H1 (cell line): Measurements from ENCODE around the gene ZBTB43. TPM values are rescaled to one million over a fixed set of nuclear protein-coding genes. Genes with fewer than 3 reads are reported as not detected.

Source experiments
- CTCF ChIA-PET: fragments of 300-600 bp; sonication (Branson Sonifier 250); formaldehyde crosslinking; loops from one replicate; lab custom pipeline; 2021; ENCODE audit not compliant: partially characterized antibody; lab: Charles Lee
- POLR2A ChIA-PET: fragments of 300-600 bp; sonication (Branson Sonifier 250); formaldehyde crosslinking; loops from one replicate; lab custom pipeline; 2021; ENCODE audit warnings: inconsistent platforms; ENCODE audit not compliant: partially characterized antibody; lab: Charles Lee
- DNase-seq, 2 experiments: peaks; one replicate each; pipeline versions ENCODE4 v3.0.0 to v3.0.0-alpha.2; 2010 to 2022; ENCODE audit warnings: low spot score in 2 of 2, low read depth in 1 of 2, mixed read lengths in 1 of 2
- FAIRE-seq: peaks from 2 replicates; lab custom pipeline; 2011; peaks lifted over from hg19 to GRCh38; lab: Jason Lieb, UNC
- H2AFZ ChIP-seq: 2 replicates; pipeline ENCODE4 v1.8.1; 2012; ENCODE audit warnings: low read length, inconsistent platforms
- H2AK5ac ChIP-seq: 2 replicates; pipeline ENCODE4 v1.6.1; 2013; ENCODE audit warnings: low read depth, low read length
- H2BK120ac ChIP-seq: replicated peaks from 2 replicates; pipeline ENCODE3; 2013; ENCODE audit warnings: low read depth, low read length, inconsistent platforms
- H2BK12ac ChIP-seq: 2 replicates; pipeline ENCODE4 v1.6.1; 2013; ENCODE audit warnings: low read depth, low read length
- H2BK15ac ChIP-seq: 2 replicates; pipeline ENCODE4 v1.6.1; 2013; ENCODE audit warnings: low read length
- H2BK20ac ChIP-seq: 2 replicates; pipeline ENCODE4 v1.6.1; 2013; ENCODE audit warnings: low read length
- H2BK5ac ChIP-seq: 2 replicates; pipeline ENCODE4 v1.6.1; 2013; ENCODE audit warnings: low read depth, low read length
- H3K14ac ChIP-seq: 2 replicates; pipeline ENCODE4 v1.6.1; 2013; ENCODE audit warnings: inconsistent platforms; ENCODE audit not compliant: insufficient read length
- H3K18ac ChIP-seq: 2 replicates; pipeline ENCODE4 v1.6.1; 2013; ENCODE audit warnings: low read length; ENCODE audit errors: extremely low read depth
- H3K23ac ChIP-seq: 2 replicates; pipeline ENCODE4 v1.6.1; 2013; ENCODE audit warnings: inconsistent platforms; ENCODE audit not compliant: insufficient read length
- H3K23me2 ChIP-seq: 2 replicates; pipeline ENCODE4 v1.6.1; 2013; ENCODE audit warnings: low read depth, low read length
- H3K27ac ChIP-seq: 2 replicates; pipeline ENCODE4 v1.6.1; 2011; ENCODE audit warnings: low read depth, low read length, inconsistent platforms
- H3K27me3 ChIP-seq, 4 experiments: replicated peaks in 1 of 4; 1 replicate in 1 of 4; 2 replicates in 3 of 4; pipeline versions ENCODE4 v1.6.1 to v1.8.1; 2011 to 2013; ENCODE audit warnings: low read length in 3 of 4, mild to moderate bottlenecking in 3 of 4, inconsistent platforms in 2 of 4, mixed read lengths in 2 of 4, moderate library complexity in 1 of 4; ENCODE audit not compliant: control insufficient read depth in 3 of 4, insufficient read depth in 3 of 4; ENCODE audit errors: extremely low read depth in 1 of 4
- H3K36me3 ChIP-seq, 4 experiments: 2 replicates each; pipeline versions ENCODE4 v1.6.1 to v1.8.1; 2011 to 2013; ENCODE audit warnings: mild to moderate bottlenecking in 4 of 4, low read length in 3 of 4, moderate library complexity in 2 of 4, control low read depth in 1 of 4, inconsistent platforms in 1 of 4; ENCODE audit not compliant: insufficient read depth in 4 of 4, control insufficient read depth in 2 of 4
- H3K4ac ChIP-seq: replicated peaks from 2 replicates; pipeline ENCODE3; 2013; ENCODE audit warnings: low read length, low read depth, mixed read lengths, inconsistent platforms; ENCODE audit not compliant: insufficient read length
- H3K4me1 ChIP-seq, 4 experiments: replicated peaks in 1 of 4; 1 replicate in 1 of 4; 2 replicates in 3 of 4; pipeline versions ENCODE4 v1.6.1 to v1.8.1; 2011 to 2013; ENCODE audit warnings: low read length in 3 of 4, inconsistent platforms in 2 of 4, mixed read lengths in 1 of 4; ENCODE audit not compliant: insufficient read depth in 4 of 4, control insufficient read depth in 3 of 4
- H3K4me2 ChIP-seq, 2 experiments: 2 replicates each; pipeline versions ENCODE4 v1.6.1 to v1.8.1; 2011 to 2013; ENCODE audit warnings: low read depth in 2 of 2, low read length in 2 of 2, control low read depth in 1 of 2, inconsistent platforms in 1 of 2, mild to moderate bottlenecking in 1 of 2; ENCODE audit not compliant: insufficient read depth in 1 of 2
- H3K4me3 ChIP-seq, 4 experiments: fragments of 200-600, 300-600 bp in 1 of 4; sonication (generic), shearing (Covaris generic), sonication (Bioruptor Twin) in 1 of 4; 2 replicates each; pipeline versions ENCODE4 v1.5.1 to v1.8.1; 2011 to 2016; ENCODE audit warnings: low read length in 4 of 4, low read depth in 3 of 4, control low read depth in 2 of 4, inconsistent platforms in 2 of 4, mild to moderate bottlenecking in 2 of 4, mixed read lengths in 1 of 4, moderate library complexity in 1 of 4; ENCODE audit not compliant: insufficient read depth in 2 of 4; ENCODE audit errors: extremely low read depth in 1 of 4
- H3K56ac ChIP-seq: replicated peaks from 2 replicates; pipeline ENCODE3; 2013; ENCODE audit warnings: low read depth, mild to moderate bottlenecking, mixed read lengths, low read length, inconsistent platforms; ENCODE audit not compliant: insufficient read length
- H3K79me1 ChIP-seq: 2 replicates; pipeline ENCODE4 v1.6.1; 2013; ENCODE audit warnings: low read depth, low read length, control low read depth
- H3K79me2 ChIP-seq, 2 experiments: 2 replicates each; pipeline versions ENCODE4 v1.6.1 to v1.8.1; 2012 to 2013; ENCODE audit warnings: low read length in 2 of 2, mild to moderate bottlenecking in 2 of 2, inconsistent platforms in 1 of 2; ENCODE audit not compliant: insufficient read depth in 2 of 2, control insufficient read depth in 1 of 2
- H3K9ac ChIP-seq, 4 experiments: replicated peaks in 1 of 4; 1 replicate in 1 of 4; 2 replicates in 3 of 4; pipeline versions ENCODE4 v1.6.1 to v1.8.1; 2011 to 2013; ENCODE audit warnings: low read depth in 3 of 4, low read length in 3 of 4, control low read depth in 2 of 4, mild to moderate bottlenecking in 2 of 4, moderate library complexity in 2 of 4, inconsistent platforms in 1 of 4; ENCODE audit errors: extremely low read depth in 1 of 4
- H3K9me3 ChIP-seq, 2 experiments: 2 replicates each; pipeline versions ENCODE4 v1.6.1 to v1.8.1; 2012 to 2013; ENCODE audit warnings: mild to moderate bottlenecking in 2 of 2, moderate library complexity in 2 of 2, control low read depth in 1 of 2, inconsistent platforms in 1 of 2, low read depth in 1 of 2, low read length in 1 of 2, mixed read lengths in 1 of 2; ENCODE audit not compliant: insufficient read depth in 2 of 2
- H4K20me1 ChIP-seq, 2 experiments: replicated peaks in 1 of 2; 2 replicates each; pipeline versions ENCODE3 to v1.8.1; 2011 to 2013; ENCODE audit warnings: inconsistent platforms in 2 of 2, low read length in 2 of 2, mild to moderate bottlenecking in 1 of 2; ENCODE audit not compliant: insufficient read depth in 2 of 2, control insufficient read depth in 1 of 2
- H4K5ac ChIP-seq: 2 replicates; pipeline ENCODE4 v1.6.1; 2013; ENCODE audit warnings: low read length, low read depth, mixed read lengths, inconsistent platforms; ENCODE audit not compliant: insufficient read length
- H4K8ac ChIP-seq: 2 replicates; pipeline ENCODE4 v1.8.0; 2013; ENCODE audit warnings: mild to moderate bottlenecking, moderate library complexity, low read length, inconsistent platforms; ENCODE audit not compliant: insufficient read depth; ENCODE audit errors: extremely low read depth
- H4K91ac ChIP-seq: replicated peaks from 2 replicates; pipeline ENCODE3; 2013; ENCODE audit warnings: low read length, mixed read lengths, inconsistent platforms; ENCODE audit not compliant: insufficient read length
- BACH1 ChIP-seq: IDR thresholded peaks from 2 replicates; pipeline ENCODE4 v1.6.1; 2012; ENCODE audit warnings: low read length, improper control_type of control experiment
- WGBS, 2 experiments: shearing (Covaris generic) in 1 of 2; methylation state at CpG; one replicate each; pipeline versions ENCODE4 v1.1.6 to v1.1.7; 2013 to 2015; ENCODE audit warnings: low lambda C conversion rate in 2 of 2, mixed read lengths in 2 of 2, inconsistent platforms in 1 of 2, low coverage in 1 of 2, missing lambda C conversion rate in 1 of 2; ENCODE audit not compliant: insufficient replicate concordance in 2 of 2, insufficient coverage in 1 of 2, insufficient read length in 1 of 2; ENCODE audit errors: extremely low coverage in 1 of 2, missing lambda C conversion rate in 1 of 2; 5-methylcytosine and 5-hydroxymethylcytosine counted together
- polyA plus RNA-seq, 7 experiments: library from polyadenylated mRNA; depleted of rRNA in 3 of 7; stranded (reverse) in 5 of 7; unstranded in 2 of 7; fragments of >200 nt in 5 of 7; fragments of 200-250 nt in 2 of 7; gene quantifications; 1 replicate in 5 of 7; 2 replicates in 1 of 7; 4 replicates in 1 of 7; pipeline versions ENCODE4 v1.2.1 to v1.2.3, GENCODE V29; 2011 to 2013; ENCODE audit warnings: missing spikeins in 2 of 7, mixed read lengths in 2 of 7
- total RNA-seq: library from RNA; stranded (reverse); fragmentation: NEBNext Ultra II Directional; extraction: Animal tissue kit (Norgen Biotek cat#: 25700); gene quantifications from 2 replicates; pipeline ENCODE4 v1.2.1, GENCODE V29; 2021

Gene ZBTB43
- total and polyA plus RNA-seq, 2 of the 8 experiments (the other 6 are each of a cell fraction or from before 2014, with no cell fraction given): 4.1 to 16.7 TPM

GRCh38 chr9:126830827-126831226 lies 26.0 kb downstream of the ZBTB43 start:
- CTCF ChIA-PET: interaction anchor here (1.3 kb wide), 1 partner anchor 29 kb away, joined by 3 read pairs; no protein-coding TSS in a partner anchor
- Histone ChIP-seq H2AK5ac (no peak overlapping the region), H4K5ac (no peak overlapping the region), H3K4ac (no peak overlapping the region), H3K4me1 (no peaks in the 10 kb centered on the region), H3K9me3 (no peaks in the 10 kb centered on the region), H2BK120ac (no peak overlapping the region)
- POLR2A ChIA-PET: no interaction called here
- no peak for FAIRE-seq
- no peak for TF ChIP-seq BACH1
- TF ChIP-seq, all 59 proteins: peak for 0
- Histone ChIP-seq H3K79me2 (peaks cover 0 to 13% of the 10 kb centered on the region in 2 experiments; a peak in 1 of 4 replicates), H3K18ac (no peak overlapping the region), H3K14ac (no peak overlapping the region), H2AFZ (no peak overlapping the region), H3K23me2 (no peaks in the 10 kb centered on the region), H3K56ac (no peak overlapping the region), H4K8ac (no peak overlapping the region), H3K27me3 (no peaks in the 10 kb centered on the region), H4K20me1 (peaks cover 4 to 6% of the 10 kb centered on the region in 2 experiments), H2BK5ac (no peak overlapping the region), H3K23ac (no peak overlapping the region), H2BK12ac (no peak overlapping the region), H3K4me3 (no peak overlapping the region), H4K91ac (no peak overlapping the region), H3K4me2 (no peak overlapping the region), H3K27ac (no peak overlapping the region), H3K36me3 (peaks cover 16 to 21% (median 18%) of the 10 kb centered on the region in 4 experiments), H3K79me1 (peaks cover 4% of the 10 kb centered on the region; the same call in 1 of the 2 replicates), H3K9ac (no peak overlapping the region), H2BK20ac (no peak overlapping the region), H2BK15ac (no peak overlapping the region)
- no peak for DNase-seq
- 83% methylated on average over 3 of the region's 3 CpGs; no CpG with 5 or more reads in 1 of the 2 experiments for WGBS, 2 experiments
